Nephron (organoid): Measurements from ENCODE around the gene CYP2A7.
"Not testable (repeated sequence)": the region's sequence is repeated elsewhere in the genome, so short reads cannot be mapped to it uniquely, and the experiment has no call there.

Experiments used
- H3K27ac Mint-ChIP-seq, 3 experiments: 2 replicates each; pipeline ENCODE4 v1.8.0; 2020; ENCODE audit warnings: mixed read lengths in 3 of 3, mild to moderate bottlenecking in 2 of 3, moderate library complexity in 1 of 3
- H3K27me3 Mint-ChIP-seq: 2 replicates; pipeline ENCODE4 v1.8.0; 2021; ENCODE audit warnings: low read depth, mild to moderate bottlenecking, moderate library complexity, mixed read lengths
- H3K36me3 Mint-ChIP-seq: 2 replicates; pipeline ENCODE4 v1.8.0; 2020; ENCODE audit warnings: low read depth, mixed read lengths
- H3K4me1 Mint-ChIP-seq: 2 replicates; pipeline ENCODE4 v1.8.0; 2020; ENCODE audit warnings: mixed read lengths
- H3K4me3 Mint-ChIP-seq, 3 experiments: 2 replicates each; pipeline ENCODE4 v1.8.0; 2020; ENCODE audit warnings: mild to moderate bottlenecking in 3 of 3, mixed read lengths in 3 of 3, moderate library complexity in 2 of 3
- H3K9me3 Mint-ChIP-seq: 2 replicates; pipeline ENCODE4 v1.8.0; 2020; ENCODE audit warnings: mixed read lengths
- TF ChIP-seq, protein P1 (sequence below), 3 experiments: fragments of 200-600 bp; sonication (generic); IDR thresholded peaks; one replicate each; pipeline ENCODE4 v1.5.0; 2021; ENCODE audit warnings: antibody characterized with exemption in 3 of 3; ENCODE audit not compliant: unreplicated experiment in 3 of 3

The CYP2A7 gene

DNA sequence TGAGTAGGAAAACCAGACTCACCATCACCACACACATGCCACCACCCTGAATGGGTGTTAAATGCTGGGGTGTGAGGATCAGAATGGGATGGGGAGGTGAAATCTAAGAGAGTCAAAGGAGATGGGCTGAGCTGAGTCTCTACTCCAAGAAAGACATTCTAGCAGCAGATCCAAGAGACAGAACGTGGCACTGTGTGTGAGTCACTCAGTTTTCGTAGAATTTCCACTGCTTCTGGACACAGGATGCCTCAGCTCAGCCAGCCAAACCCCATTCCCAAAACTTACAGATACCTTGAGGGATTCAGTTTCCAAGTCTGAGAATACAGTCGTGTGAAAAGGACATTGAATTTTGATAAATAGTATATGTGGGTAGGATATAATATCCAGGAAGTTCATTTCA lies 7.3 kb upstream of the CYP2A7 start:
- Mint-ChIP-seq H3K9me3 (no peaks in the 10 kb centered on the region), H3K4me1 (no peaks in the 10 kb centered on the region), H3K36me3 (no peaks in the 10 kb centered on the region), H3K27ac (no peak overlapping the region), H3K4me3 (no peak overlapping the region), H3K27me3 (peaks cover 16% of the 10 kb centered on the region)
- TF ChIP-seq, protein P1, sequence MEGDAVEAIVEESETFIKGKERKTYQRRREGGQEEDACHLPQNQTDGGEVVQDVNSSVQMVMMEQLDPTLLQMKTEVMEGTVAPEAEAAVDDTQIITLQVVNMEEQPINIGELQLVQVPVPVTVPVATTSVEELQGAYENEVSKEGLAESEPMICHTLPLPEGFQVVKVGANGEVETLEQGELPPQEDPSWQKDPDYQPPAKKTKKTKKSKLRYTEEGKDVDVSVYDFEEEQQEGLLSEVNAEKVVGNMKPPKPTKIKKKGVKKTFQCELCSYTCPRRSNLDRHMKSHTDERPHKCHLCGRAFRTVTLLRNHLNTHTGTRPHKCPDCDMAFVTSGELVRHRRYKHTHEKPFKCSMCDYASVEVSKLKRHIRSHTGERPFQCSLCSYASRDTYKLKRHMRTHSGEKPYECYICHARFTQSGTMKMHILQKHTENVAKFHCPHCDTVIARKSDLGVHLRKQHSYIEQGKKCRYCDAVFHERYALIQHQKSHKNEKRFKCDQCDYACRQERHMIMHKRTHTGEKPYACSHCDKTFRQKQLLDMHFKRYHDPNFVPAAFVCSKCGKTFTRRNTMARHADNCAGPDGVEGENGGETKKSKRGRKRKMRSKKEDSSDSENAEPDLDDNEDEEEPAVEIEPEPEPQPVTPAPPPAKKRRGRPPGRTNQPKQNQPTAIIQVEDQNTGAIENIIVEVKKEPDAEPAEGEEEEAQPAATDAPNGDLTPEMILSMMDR (IDR thresholded peaks at IDR 0.05; ENCODE audit: unreplicated experiment in 3 of 3), result no peak

GRCh38 chr19:40888191-40888590 lies 6.2 kb upstream of the CYP2A7 start:
- Mint-ChIP-seq H3K27me3 (peaks cover 20% of the 10 kb centered on the region), H3K4me3 (no peak overlapping the region), H3K4me1 (no peaks in the 10 kb centered on the region), H3K36me3 (no peaks in the 10 kb centered on the region), H3K9me3 (no peaks in the 10 kb centered on the region), H3K27ac (no peak overlapping the region)
- TF ChIP-seq, protein P1 (IDR thresholded peaks at IDR 0.05; ENCODE audit: unreplicated experiment in 3 of 3), result no peak

- H3K27me3 Mint-ChIP-seq, result peaks cover 40% of the 10 kb centered on the region
- H3K4me1 Mint-ChIP-seq, H3K27ac Mint-ChIP-seq, H3K4me3 Mint-ChIP-seq, H3K9me3 Mint-ChIP-seq, H3K36me3 Mint-ChIP-seq: not testable (repeated sequence)
Observed at GRCh38 chr19:40884187-40884931, 2.3 kb upstream of the CYP2A7 start.

GRCh38 chr19:40879349-40879748 lies 2.7 kb downstream of the CYP2A7 start:
- not testable (repeated sequence) for H3K4me3 Mint-ChIP-seq, H3K4me1 Mint-ChIP-seq, H3K36me3 Mint-ChIP-seq, H3K9me3 Mint-ChIP-seq, H3K27ac Mint-ChIP-seq
- H3K27me3 Mint-ChIP-seq, result peaks cover 74% of the 10 kb centered on the region

GRCh38 chr19:40875526-40875951 lies 6.5 kb downstream of the CYP2A7 start:
- H3K4me3 Mint-ChIP-seq, H3K27ac Mint-ChIP-seq, H3K36me3 Mint-ChIP-seq, H3K9me3 Mint-ChIP-seq, H3K4me1 Mint-ChIP-seq: not testable (repeated sequence)
- H3K27me3 Mint-ChIP-seq, result peaks cover 59% of the 10 kb centered on the region

- H3K36me3 Mint-ChIP-seq, H3K4me1 Mint-ChIP-seq, H3K27ac Mint-ChIP-seq, H3K4me3 Mint-ChIP-seq, H3K9me3 Mint-ChIP-seq: not testable (repeated sequence)
- peaks cover 54% of the 10 kb centered on the region for H3K27me3 Mint-ChIP-seq
Observed at GRCh38 chr19:40874874-40875273, 7.2 kb downstream of the CYP2A7 start.

GRCh38 chr19:40873873-40874272 lies 8.2 kb downstream of the CYP2A7 start:
- not testable (repeated sequence) for H3K4me1 Mint-ChIP-seq, H3K36me3 Mint-ChIP-seq, H3K4me3 Mint-ChIP-seq, H3K27ac Mint-ChIP-seq, H3K9me3 Mint-ChIP-seq
- peaks cover 44% of the 10 kb centered on the region for H3K27me3 Mint-ChIP-seq

- no peaks in the 10 kb centered on the region for H3K36me3 Mint-ChIP-seq
- H3K4me3 Mint-ChIP-seq, result no peak overlapping the region
- H3K27me3 Mint-ChIP-seq, result peaks cover 36% of the 10 kb centered on the region
- H3K27ac Mint-ChIP-seq, result no peak overlapping the region
- H3K9me3 Mint-ChIP-seq, result peaks cover 8% of the 10 kb centered on the region
- no peaks in the 10 kb centered on the region for H3K4me1 Mint-ChIP-seq
- TF ChIP-seq, protein P1 (IDR thresholded peaks at IDR 0.05; ENCODE audit: unreplicated experiment in 3 of 3), result no peak
Observed at GRCh38 chr19:40872209-40872608, 9.8 kb downstream of the CYP2A7 start.
